Vagina (tissue), 2 donors: ENCODE data around the gene STAT5B. TPM values are rescaled to one million over a fixed set of nuclear protein-coding genes. Genes with fewer than 3 reads are reported as not detected.
"Not testable (repeated sequence)": the region's sequence is repeated elsewhere in the genome, so short reads cannot be mapped to it uniquely, and the experiment has no call there.

ENCODE experiments used
- DNase-seq, 2 donors: peaks; one replicate each; pipeline ENCODE4 v3.0.0-alpha.2; 2017; ENCODE audit errors: extremely low spot score in 2 of 2
- H3K27ac ChIP-seq: fragments of 200-600 bp; sonication (generic); one replicate; pipeline ENCODE4 v1.5.1; 2019
- H3K27me3 ChIP-seq: fragments of 200-600 bp; sonication (generic); one replicate; pipeline ENCODE4 v1.5.1; 2019
- H3K36me3 ChIP-seq, 2 donors: fragments of 200-600 bp; sonication (generic); one replicate each; pipeline ENCODE4 v1.5.1; 2017 to 2019
- H3K4me1 ChIP-seq: fragments of 200-600 bp; sonication (generic); one replicate; pipeline ENCODE4 v1.5.1; 2019
- H3K4me3 ChIP-seq, 2 donors: fragments of 200-600 bp; sonication (generic); 1 replicate in 1 of 2; 2 replicates in 1 of 2; pipeline ENCODE4 v1.5.1; 2016 to 2019
- H3K9me3 ChIP-seq: fragments of 200-600 bp; sonication (generic); one replicate; pipeline ENCODE4 v1.5.1; 2019
- CTCF ChIP-seq, 3 experiments: fragments of 450-650 bp in 2 of 3; fragments of 200-600 bp in 1 of 3; sonication (generic) in 1 of 3; IDR thresholded peaks; one replicate each; pipeline ENCODE4 v1.5.1; 2017 to 2019; ENCODE audit warnings: antibody characterized with exemption in 3 of 3, mild to moderate bottlenecking in 2 of 3, moderate library complexity in 2 of 3
- POLR2A ChIP-seq, 2 donors: fragments of 450-650 bp; IDR thresholded peaks; one replicate each; pipeline ENCODE4 v1.6.1; 2017; ENCODE audit warnings: antibody characterized with exemption in 2 of 2, mild to moderate bottlenecking in 2 of 2, moderate library complexity in 2 of 2
- POLR2AphosphoS5 ChIP-seq, 2 donors: sonication (generic); formaldehyde crosslinking; IDR thresholded peaks; one replicate each; pipeline ENCODE4 v1.9.0; 2017; ENCODE audit warnings: antibody characterized with exemption in 2 of 2, mild to moderate bottlenecking in 2 of 2, low read depth in 1 of 2; ENCODE audit not compliant: insufficient read depth in 1 of 2
- intact Hi-C: fragments of 100-400 bp; cut with DNase I; formaldehyde crosslinking; loops from one replicate; pipeline ENCODE4 v1.15.1; 2023
- total RNA-seq: library from RNA; depleted of rRNA; stranded (reverse); fragments of >200 nt; gene quantifications from one replicate; pipeline ENCODE4 v1.2.3, GENCODE V29; 2016

Gene STAT5B
- total RNA-seq, 1 donor from 2014 or later = 74.6 TPM

GRCh38 chr17:42214156-42214555, 62.0 kb downstream of the STAT5B start:
- TF ChIP-seq CTCF (IDR thresholded peaks at IDR 0.05) (no peak), POLR2AphosphoS5 (IDR thresholded peaks at IDR 0.05; ENCODE audit: insufficient read depth in 1 of 2, low read depth in 1 of 2) (no peak), POLR2A (IDR thresholded peaks at IDR 0.05) (no peak)
- DNase-seq = no peak
- H3K4me3 ChIP-seq = no peak overlapping the region
- H3K27me3 ChIP-seq = no peaks in the 10 kb centered on the region
- intact Hi-C loops = no loop called here
- peaks cover 6 to 84% of the 10 kb centered on the region in 2 donors for H3K36me3 ChIP-seq
- H3K9me3 ChIP-seq = no peaks in the 10 kb centered on the region
- no peaks in the 10 kb centered on the region for H3K4me1 ChIP-seq
- H3K27ac ChIP-seq = no peak overlapping the region

GRCh38 chr17:42212382-42212781, 63.8 kb downstream of the STAT5B start:
- H3K9me3 ChIP-seq = no peaks in the 10 kb centered on the region
- no peaks in the 10 kb centered on the region for H3K4me1 ChIP-seq
- TF ChIP-seq POLR2A (IDR thresholded peaks at IDR 0.05) (no peak), CTCF (IDR thresholded peaks at IDR 0.05) (no peak), POLR2AphosphoS5 (IDR thresholded peaks at IDR 0.05; ENCODE audit: insufficient read depth in 1 of 2, low read depth in 1 of 2) (no peak)
- H3K36me3 ChIP-seq = peaks cover 6 to 83% of the 10 kb centered on the region in 2 donors
- no peak overlapping the region for H3K4me3 ChIP-seq
- H3K27ac ChIP-seq = peak overlapping the region; percentile 9
- DNase-seq = no peak
- intact Hi-C loops = no loop called here
- H3K27me3 ChIP-seq = no peaks in the 10 kb centered on the region

GRCh38 chr17:42211921-42212341, 64.3 kb downstream of the STAT5B start:
- H3K4me1 ChIP-seq, intact Hi-C loops, H3K4me3 ChIP-seq, H3K9me3 ChIP-seq, H3K27me3 ChIP-seq, DNase-seq: not testable (repeated sequence)
- TF ChIP-seq POLR2AphosphoS5 (IDR thresholded peaks at IDR 0.05; ENCODE audit: insufficient read depth in 1 of 2, low read depth in 1 of 2) = peak in 1 of 2 donors; percentile 62
- H3K27ac ChIP-seq = peak overlapping the region; percentile 32
- peaks cover 6 to 83% of the 10 kb centered on the region in 2 donors for H3K36me3 ChIP-seq

- peaks cover 6 to 82% of the 10 kb centered on the region in 2 donors for H3K36me3 ChIP-seq
- H3K27ac ChIP-seq = peak overlapping the region; percentile 5
- intact Hi-C loops = no loop called here
These were observed 66.1 kb downstream of the STAT5B start for GRCh38 chr17:42210046-42210445.

GRCh38 chr17:42206153-42206612, 70.0 kb downstream of the STAT5B start:
- H3K4me1 ChIP-seq, H3K9me3 ChIP-seq, H3K27me3 ChIP-seq, DNase-seq, H3K4me3 ChIP-seq, intact Hi-C loops, H3K27ac ChIP-seq: not testable (repeated sequence)
- H3K36me3 ChIP-seq = peaks cover 2 to 82% of the 10 kb centered on the region in 2 donors

More at GRCh38 chr17:42210046-42210445, 66.1 kb downstream of the STAT5B start:
- no peak overlapping the region for H3K4me3 ChIP-seq
- TF ChIP-seq CTCF (IDR thresholded peaks at IDR 0.05) = no peak
- TF ChIP-seq POLR2AphosphoS5 (IDR thresholded peaks at IDR 0.05; ENCODE audit: insufficient read depth in 1 of 2, low read depth in 1 of 2) = no peak
- TF ChIP-seq POLR2A (IDR thresholded peaks at IDR 0.05) = no peak
- H3K27me3 ChIP-seq = no peaks in the 10 kb centered on the region
- H3K4me1 ChIP-seq = no peaks in the 10 kb centered on the region
- DNase-seq = no peak
- no peaks in the 10 kb centered on the region for H3K9me3 ChIP-seq

- intact Hi-C loops = no loop called here
- Histone ChIP-seq H3K4me3 (no peak overlapping the region), H3K27ac (no peak overlapping the region), H3K9me3 (no peaks in the 10 kb centered on the region), H3K27me3 (no peaks in the 10 kb centered on the region), H3K36me3 (peaks cover 0 to 72% of the 10 kb centered on the region in 2 donors), H3K4me1 (no peaks in the 10 kb centered on the region)
- no peak for TF ChIP-seq CTCF (IDR thresholded peaks at IDR 0.05)
- no peak for TF ChIP-seq POLR2A (IDR thresholded peaks at IDR 0.05)
- no peak for TF ChIP-seq POLR2AphosphoS5 (IDR thresholded peaks at IDR 0.05; ENCODE audit: insufficient read depth in 1 of 2, low read depth in 1 of 2)
- no peak for DNase-seq
These were observed 72.8 kb downstream of the STAT5B start for GRCh38 chr17:42203354-42203753.
